ENCODE data around the gene MGME1.
A peak's percentile ranks its signal among the peaks of the same experiment; 100 is the strongest.

MGME1 gene

DNA sequence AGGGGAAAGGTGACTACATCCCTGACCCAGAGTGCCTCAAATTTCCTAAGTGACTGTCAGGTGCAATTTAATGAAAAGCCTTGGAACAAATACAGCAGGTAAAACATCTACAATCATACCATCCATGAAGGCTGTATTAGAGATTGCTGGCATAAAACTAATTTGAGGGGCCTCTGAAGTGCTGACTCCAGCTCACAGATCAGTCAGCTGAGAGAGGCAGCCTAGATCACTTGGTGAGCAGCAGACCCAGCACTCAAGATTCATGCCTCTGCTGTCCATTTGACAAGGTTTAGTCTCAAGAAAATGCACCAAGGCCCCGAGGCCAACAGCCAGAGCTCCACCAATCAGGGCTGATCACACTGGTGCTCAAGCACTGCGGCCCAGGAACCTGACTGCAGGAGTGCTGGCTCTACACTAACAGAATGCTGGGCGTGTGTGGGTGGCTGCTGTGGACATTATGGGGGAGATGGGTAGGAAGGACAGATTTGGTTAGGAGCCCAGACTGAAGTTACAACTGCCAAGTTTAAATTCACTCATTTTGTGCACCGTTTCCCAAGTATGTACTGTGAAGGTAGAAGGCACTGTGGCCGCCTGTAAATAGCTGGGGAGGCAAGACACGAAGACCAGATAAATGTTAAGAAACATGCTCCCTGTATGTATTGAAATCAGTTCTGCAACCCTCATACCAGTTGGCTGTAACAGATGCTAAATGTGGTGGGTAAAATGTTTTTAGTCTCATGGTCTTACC lies 28.4 kb upstream of the MGME1 start:
- peak in 1 of 2 donors; percentile 19 for DNase-seq (ENCODE audit: low read depth in 2 of 2)
- H3K4me3 ChIP-seq (replicated peaks in 1 of 2; ENCODE audit: low read depth in 2 of 2, low read length in 2 of 2), result no peak overlapping the region
- TF ChIP-seq, protein P1, sequence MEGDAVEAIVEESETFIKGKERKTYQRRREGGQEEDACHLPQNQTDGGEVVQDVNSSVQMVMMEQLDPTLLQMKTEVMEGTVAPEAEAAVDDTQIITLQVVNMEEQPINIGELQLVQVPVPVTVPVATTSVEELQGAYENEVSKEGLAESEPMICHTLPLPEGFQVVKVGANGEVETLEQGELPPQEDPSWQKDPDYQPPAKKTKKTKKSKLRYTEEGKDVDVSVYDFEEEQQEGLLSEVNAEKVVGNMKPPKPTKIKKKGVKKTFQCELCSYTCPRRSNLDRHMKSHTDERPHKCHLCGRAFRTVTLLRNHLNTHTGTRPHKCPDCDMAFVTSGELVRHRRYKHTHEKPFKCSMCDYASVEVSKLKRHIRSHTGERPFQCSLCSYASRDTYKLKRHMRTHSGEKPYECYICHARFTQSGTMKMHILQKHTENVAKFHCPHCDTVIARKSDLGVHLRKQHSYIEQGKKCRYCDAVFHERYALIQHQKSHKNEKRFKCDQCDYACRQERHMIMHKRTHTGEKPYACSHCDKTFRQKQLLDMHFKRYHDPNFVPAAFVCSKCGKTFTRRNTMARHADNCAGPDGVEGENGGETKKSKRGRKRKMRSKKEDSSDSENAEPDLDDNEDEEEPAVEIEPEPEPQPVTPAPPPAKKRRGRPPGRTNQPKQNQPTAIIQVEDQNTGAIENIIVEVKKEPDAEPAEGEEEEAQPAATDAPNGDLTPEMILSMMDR (IDR thresholded peaks at IDR 0.05; ENCODE audit: low read depth, low read length), result no peak

DNA sequence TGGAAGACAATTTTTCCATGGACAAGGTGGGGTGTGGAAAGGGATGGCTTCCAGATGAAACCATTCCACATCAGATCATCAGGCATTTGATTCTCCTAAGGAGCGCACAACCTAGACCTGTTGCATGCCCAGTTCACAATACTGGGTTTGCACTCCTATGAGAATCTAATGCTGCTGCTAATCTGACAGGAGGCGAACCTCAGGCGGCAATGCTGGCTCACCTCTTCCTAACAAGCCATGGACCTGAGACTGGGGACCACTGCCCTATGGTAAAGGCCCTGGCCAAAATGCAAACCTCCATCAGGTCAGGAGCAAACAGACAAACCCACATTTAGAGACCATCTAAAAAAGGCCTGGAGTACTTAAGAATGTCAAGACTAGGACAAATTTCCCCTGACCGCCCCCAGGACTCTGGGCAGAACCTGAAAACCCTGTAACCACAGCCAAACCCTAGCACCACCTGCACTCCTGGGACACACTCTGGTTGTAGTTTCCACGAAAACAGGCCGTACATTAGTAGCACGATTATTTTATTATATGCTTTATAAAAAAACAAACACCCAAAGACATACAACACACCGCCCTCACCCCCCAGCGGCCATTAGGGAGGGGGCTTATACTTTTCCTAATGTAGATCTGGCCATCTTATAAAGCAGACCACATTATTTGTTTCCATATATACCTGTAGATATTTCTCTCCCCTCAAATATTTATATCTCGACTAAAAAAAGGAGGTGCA lies 27.6 kb upstream of the MGME1 start:
- TF ChIP-seq, protein P1 (IDR thresholded peaks at IDR 0.05; ENCODE audit: low read depth, low read length), result no peak
- no peak for DNase-seq (ENCODE audit: low read depth in 2 of 2)
- no peak overlapping the region for H3K4me3 ChIP-seq (replicated peaks in 1 of 2; ENCODE audit: low read depth in 2 of 2, low read length in 2 of 2)

DNA sequence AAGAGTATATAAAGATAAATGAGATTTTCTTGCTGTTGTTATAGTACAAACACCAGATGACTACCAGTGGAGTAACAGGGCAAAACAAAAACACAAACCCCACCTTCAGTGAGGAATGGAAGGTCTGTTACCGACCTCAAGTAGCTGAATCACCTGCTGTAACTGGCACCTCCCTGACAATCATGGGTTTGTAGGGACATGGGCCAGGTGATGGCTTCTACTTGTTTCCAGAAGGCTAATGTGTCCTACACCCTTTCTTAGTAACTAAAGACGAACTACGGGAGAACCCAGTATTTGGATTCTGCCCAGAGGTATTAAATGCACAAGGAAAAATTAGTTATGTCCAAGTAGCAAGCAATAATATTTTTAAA lies 27.0 kb upstream of the MGME1 start:
- no peak overlapping the region for H3K4me3 ChIP-seq (replicated peaks in 1 of 2; ENCODE audit: low read depth in 2 of 2, low read length in 2 of 2)
- no peak for DNase-seq (ENCODE audit: low read depth in 2 of 2)
- TF ChIP-seq, protein P1 (IDR thresholded peaks at IDR 0.05; ENCODE audit: low read depth, low read length), result no peak

DNA sequence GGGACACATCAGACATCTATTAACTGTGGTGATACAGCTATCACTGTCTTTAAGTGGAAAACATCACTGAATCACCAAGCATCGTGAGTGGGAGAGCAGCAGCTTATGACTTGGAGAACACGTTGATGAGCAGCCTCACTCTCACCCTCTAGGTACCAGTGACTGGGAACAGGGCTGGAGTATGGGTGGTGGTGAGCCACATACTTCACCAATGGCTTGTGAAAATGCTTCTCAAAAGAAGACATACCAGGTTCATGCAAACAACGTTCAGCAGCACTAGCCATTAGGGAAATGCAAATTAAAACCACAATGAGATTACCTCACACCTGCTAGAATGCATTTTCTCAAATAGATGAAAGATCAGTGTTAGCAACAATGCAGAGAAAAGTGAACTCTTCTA lies 25.5 kb upstream of the MGME1 start:
- DNase-seq (ENCODE audit: low read depth in 2 of 2), result no peak
- H3K4me3 ChIP-seq (replicated peaks in 1 of 2; ENCODE audit: low read depth in 2 of 2, low read length in 2 of 2), result no peak overlapping the region
- TF ChIP-seq, protein P1 (IDR thresholded peaks at IDR 0.05; ENCODE audit: low read depth, low read length), result no peak

DNA sequence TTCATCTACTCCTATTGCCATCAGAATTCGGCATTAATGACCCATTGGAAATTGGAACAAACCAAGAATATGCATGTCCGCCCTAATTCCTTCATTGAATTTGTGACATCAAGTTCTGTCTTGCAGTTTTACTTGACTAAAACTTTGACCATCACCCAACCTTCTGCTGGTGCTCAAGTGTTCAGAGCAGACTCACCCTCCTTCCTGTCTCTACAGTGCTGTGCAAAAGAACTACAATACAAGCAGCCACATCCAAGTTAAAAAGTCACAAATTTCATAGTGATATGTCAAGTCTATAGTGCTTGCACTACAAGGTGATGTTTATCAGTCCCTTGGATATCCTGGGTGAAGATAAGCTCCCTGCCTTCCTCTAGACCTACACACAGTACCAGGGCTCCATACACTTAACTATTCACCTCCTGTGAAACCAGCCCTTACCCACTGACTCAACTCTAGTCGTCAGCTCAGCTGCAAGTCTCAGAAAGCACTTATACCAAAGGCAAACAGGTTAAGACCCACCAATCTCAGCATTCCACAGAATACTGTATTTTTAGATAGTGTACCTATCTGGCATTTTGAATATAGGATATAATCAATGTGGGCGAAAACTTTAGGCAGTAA lies 23.9 kb upstream of the MGME1 start:
- TF ChIP-seq, protein P1 (IDR thresholded peaks at IDR 0.05; ENCODE audit: low read depth, low read length), result no peak
- no peak for DNase-seq (ENCODE audit: low read depth in 2 of 2)
- H3K4me3 ChIP-seq (replicated peaks in 1 of 2; ENCODE audit: low read depth in 2 of 2, low read length in 2 of 2), result no peak overlapping the region

DNA sequence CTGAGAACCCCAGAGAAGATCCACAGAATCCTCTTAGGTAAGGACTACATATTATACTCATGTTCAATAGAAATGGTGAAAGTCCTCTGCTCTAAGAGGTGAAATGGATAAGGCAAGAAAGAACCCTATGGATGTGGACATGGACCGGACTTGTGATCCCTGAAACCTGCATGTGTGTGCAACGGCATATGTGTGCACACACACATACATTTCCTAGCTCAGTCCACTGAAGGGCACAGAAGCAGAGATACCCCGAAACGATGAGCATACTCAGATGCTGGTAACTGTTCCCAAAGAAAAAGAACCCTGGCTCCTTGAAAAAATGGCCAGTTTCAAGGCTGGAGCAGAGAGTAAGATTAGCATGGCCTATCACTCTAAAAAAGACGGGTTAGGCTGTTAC lies 22.8 kb upstream of the MGME1 start:
- TF ChIP-seq, protein P1 (IDR thresholded peaks at IDR 0.05; ENCODE audit: low read depth, low read length), result no peak
- DNase-seq (ENCODE audit: low read depth in 2 of 2), result no peak
- no peak overlapping the region for H3K4me3 ChIP-seq (replicated peaks in 1 of 2; ENCODE audit: low read depth in 2 of 2, low read length in 2 of 2)

All from cardiac fibroblast (primary cell).